Thyroid gland (tissue), 4 donors: ENCODE data around the gene PTPN14.

Source experiments
- POLR2A ChIP-seq, 2 donors: fragments of 450-650 bp; IDR thresholded peaks; one replicate each; pipeline ENCODE4 v1.6.1; 2017; ENCODE audit warnings: antibody characterized with exemption in 2 of 2, mild to moderate bottlenecking in 2 of 2, moderate library complexity in 1 of 2
- TF ChIP-seq, protein P1 (sequence below), 6 experiments: fragments of 200-600 bp in 3 of 6; fragments of 450-650 bp in 3 of 6; sonication (generic) in 3 of 6; IDR thresholded peaks; one replicate each; pipeline ENCODE4 v1.5.1; 2016 to 2019; ENCODE audit warnings: antibody characterized with exemption in 6 of 6, mild to moderate bottlenecking in 2 of 6, inconsistent platforms in 1 of 6, moderate library complexity in 1 of 6

DNA sequence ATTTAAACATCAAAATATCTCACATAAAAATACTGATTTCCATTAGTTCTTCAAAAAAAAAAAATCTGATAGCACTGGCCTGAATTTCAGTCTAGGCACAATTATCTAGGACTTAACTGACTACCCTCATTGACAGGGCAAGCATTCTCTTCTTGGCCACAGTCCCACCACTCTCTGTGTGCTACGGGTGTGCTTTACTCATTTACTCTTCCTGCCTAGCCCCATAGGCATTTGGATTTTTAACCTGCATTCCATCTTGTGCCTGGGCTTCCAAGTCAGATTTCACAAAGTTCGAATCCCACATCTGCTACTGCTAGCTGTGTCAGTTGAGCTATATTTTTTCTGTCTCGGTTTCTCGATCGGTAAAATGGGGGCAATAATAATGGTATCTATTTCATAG, 38.0 kb downstream of the PTPN14 start:
- TF ChIP-seq, protein P1, sequence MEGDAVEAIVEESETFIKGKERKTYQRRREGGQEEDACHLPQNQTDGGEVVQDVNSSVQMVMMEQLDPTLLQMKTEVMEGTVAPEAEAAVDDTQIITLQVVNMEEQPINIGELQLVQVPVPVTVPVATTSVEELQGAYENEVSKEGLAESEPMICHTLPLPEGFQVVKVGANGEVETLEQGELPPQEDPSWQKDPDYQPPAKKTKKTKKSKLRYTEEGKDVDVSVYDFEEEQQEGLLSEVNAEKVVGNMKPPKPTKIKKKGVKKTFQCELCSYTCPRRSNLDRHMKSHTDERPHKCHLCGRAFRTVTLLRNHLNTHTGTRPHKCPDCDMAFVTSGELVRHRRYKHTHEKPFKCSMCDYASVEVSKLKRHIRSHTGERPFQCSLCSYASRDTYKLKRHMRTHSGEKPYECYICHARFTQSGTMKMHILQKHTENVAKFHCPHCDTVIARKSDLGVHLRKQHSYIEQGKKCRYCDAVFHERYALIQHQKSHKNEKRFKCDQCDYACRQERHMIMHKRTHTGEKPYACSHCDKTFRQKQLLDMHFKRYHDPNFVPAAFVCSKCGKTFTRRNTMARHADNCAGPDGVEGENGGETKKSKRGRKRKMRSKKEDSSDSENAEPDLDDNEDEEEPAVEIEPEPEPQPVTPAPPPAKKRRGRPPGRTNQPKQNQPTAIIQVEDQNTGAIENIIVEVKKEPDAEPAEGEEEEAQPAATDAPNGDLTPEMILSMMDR (IDR thresholded peaks at IDR 0.05) = no peak
- TF ChIP-seq POLR2A (IDR thresholded peaks at IDR 0.05) = no peak
